Measurements from ENCODE around the gene OSBPL9. TPM values are rescaled to one million over a fixed set of nuclear protein-coding genes. Genes with fewer than 3 reads are reported as not detected.
"Not testable (repeated sequence)": the region's sequence is repeated elsewhere in the genome, so short reads cannot be mapped to it uniquely, and the experiment has no call there.

OSBPL9 gene
- total RNA-seq, 1 experiment from 2014 or later, result 61.9 TPM

- Histone ChIP-seq H3K9me3 (no peaks in the 10 kb centered on the region), H3K27me3 (replicated peaks; ENCODE audit: control insufficient read depth, insufficient read depth, low read length) (no peaks in the 10 kb centered on the region), H3K4me3 (ENCODE audit: low read depth, low read length) (no peak overlapping the region), H3K36me3 (ENCODE audit: control insufficient read depth, insufficient read depth, low read length) (no peaks in the 10 kb centered on the region), H3K4me1 (peaks cover 20% of the 10 kb centered on the region)
- TF ChIP-seq CTCF (IDR thresholded peaks at IDR 0.05; ENCODE audit: insufficient read depth in 1 of 2, low read depth in 1 of 2, low read length in 1 of 2, severe bottlenecking in 1 of 2, unreplicated experiment in 1 of 2), result no peak
- DNase-seq, result no peak
- intact Hi-C loops (cut with micrococcal nuclease; ENCODE audit: unreplicated experiment), result no loop called here
- Mint-ChIP-seq H3K4me1 (ENCODE audit: low read depth, unreplicated experiment) (peaks cover 14% of the 10 kb centered on the region), H3K27ac (ENCODE audit: unreplicated experiment) (no peak overlapping the region), H3K4me3 (ENCODE audit: unreplicated experiment) (no peak overlapping the region), H3K36me3 (ENCODE audit: insufficient read depth, unreplicated experiment) (no peaks in the 10 kb centered on the region), H3K9me3 (ENCODE audit: unreplicated experiment) (no peaks in the 10 kb centered on the region), H3K27me3 (ENCODE audit: insufficient read depth, unreplicated experiment) (no peaks in the 10 kb centered on the region)
- CTCF ChIA-PET, result no interaction called here
- POLR2A ChIA-PET, result no interaction called here
- no TSS peak for BruUV-seq (replicated peaks)
These were observed 27.1 kb downstream of the OSBPL9 start for GRCh38 chr1:51644020-51644419.

- intact Hi-C loops (cut with micrococcal nuclease; ENCODE audit: unreplicated experiment), result no loop called here
- no peak for DNase-seq
- Histone ChIP-seq H3K4me1 (peaks cover 24% of the 10 kb centered on the region), H3K36me3 (ENCODE audit: control insufficient read depth, insufficient read depth, low read length) (no peaks in the 10 kb centered on the region), H3K9me3 (no peaks in the 10 kb centered on the region), H3K27me3 (replicated peaks; ENCODE audit: control insufficient read depth, insufficient read depth, low read length) (no peaks in the 10 kb centered on the region), H3K4me3 (ENCODE audit: low read depth, low read length) (no peak overlapping the region)
- H3K27ac Mint-ChIP-seq (ENCODE audit: unreplicated experiment), result no peak overlapping the region
- no peak overlapping the region for H3K4me3 Mint-ChIP-seq (ENCODE audit: unreplicated experiment)
- BruUV-seq (replicated peaks), result no TSS peak
- no peaks in the 10 kb centered on the region for H3K36me3 Mint-ChIP-seq (ENCODE audit: insufficient read depth, unreplicated experiment)
- POLR2A ChIA-PET, result no interaction called here
- peaks cover 21% of the 10 kb centered on the region for H3K4me1 Mint-ChIP-seq (ENCODE audit: low read depth, unreplicated experiment)
- CTCF ChIA-PET, result no interaction called here
- H3K9me3 Mint-ChIP-seq (ENCODE audit: unreplicated experiment), result no peaks in the 10 kb centered on the region
- TF ChIP-seq CTCF (IDR thresholded peaks at IDR 0.05; ENCODE audit: insufficient read depth in 1 of 2, low read depth in 1 of 2, low read length in 1 of 2, severe bottlenecking in 1 of 2, unreplicated experiment in 1 of 2), result no peak
- no peaks in the 10 kb centered on the region for H3K27me3 Mint-ChIP-seq (ENCODE audit: insufficient read depth, unreplicated experiment)
These were observed 27.8 kb downstream of the OSBPL9 start for GRCh38 chr1:51644533-51645197.

- H3K4me3 Mint-ChIP-seq (ENCODE audit: unreplicated experiment); POLR2A ChIA-PET; DNase-seq; intact Hi-C loops (cut with micrococcal nuclease; ENCODE audit: unreplicated experiment); H3K36me3 Mint-ChIP-seq (ENCODE audit: insufficient read depth, unreplicated experiment); H3K27ac Mint-ChIP-seq (ENCODE audit: unreplicated experiment); H3K9me3 ChIP-seq; BruUV-seq (replicated peaks); CTCF ChIA-PET; H3K9me3 Mint-ChIP-seq (ENCODE audit: unreplicated experiment); H3K36me3 ChIP-seq (ENCODE audit: control insufficient read depth, insufficient read depth, low read length); H3K27me3 ChIP-seq (replicated peaks; ENCODE audit: control insufficient read depth, insufficient read depth, low read length); H3K27me3 Mint-ChIP-seq (ENCODE audit: insufficient read depth, unreplicated experiment); H3K4me3 ChIP-seq (ENCODE audit: low read depth, low read length): not testable (repeated sequence)
- peaks cover 23% of the 10 kb centered on the region for H3K4me1 ChIP-seq
- peaks cover 24% of the 10 kb centered on the region for H3K4me1 Mint-ChIP-seq (ENCODE audit: low read depth, unreplicated experiment)
These were observed 29.7 kb downstream of the OSBPL9 start for GRCh38 chr1:51646592-51646991.
